BLaER1 treated with 17β-estradiol and CSF1 and Interleukin-3, amounts not matched to agents 10 nM and 100 nM (cell line): ENCODE data around the gene SLC39A1.
"Not testable (repeated sequence)": the region's sequence is repeated elsewhere in the genome, so short reads cannot be mapped to it uniquely, and the experiment has no call there.

ENCODE experiments used
- H3K27ac ChIP-seq, 11 experiments: shearing (Covaris generic); formaldehyde crosslinking; 2 replicates each; pipeline ENCODE4 v1.8.1; 2022
- H3K27me3 ChIP-seq, 11 experiments: shearing (Covaris generic); formaldehyde crosslinking; 2 replicates each; pipeline ENCODE4 v1.8.1; 2022
- H3K36me3 ChIP-seq, 11 experiments: shearing (Covaris generic); formaldehyde crosslinking; 2 replicates each; pipeline ENCODE4 v1.8.1; 2022
- H3K4me1 ChIP-seq, 10 experiments: shearing (Covaris generic); formaldehyde crosslinking; 2 replicates each; pipeline ENCODE4 v1.8.1; 2022
- H3K4me2 ChIP-seq, 11 experiments: shearing (Covaris generic); formaldehyde crosslinking; 2 replicates each; pipeline ENCODE4 v1.8.1; 2022
- H3K4me3 ChIP-seq, 10 experiments: shearing (Covaris generic); formaldehyde crosslinking; 2 replicates each; pipeline ENCODE4 v1.8.1; 2022
- H3K9ac ChIP-seq, 11 experiments: shearing (Covaris generic); formaldehyde crosslinking; 2 replicates each; pipeline ENCODE4 v1.8.1; 2022
- H3K9me3 ChIP-seq, 11 experiments: shearing (Covaris generic); formaldehyde crosslinking; replicated peaks in 1 of 11; 2 replicates each; pipeline ENCODE4 v1.8.1; 2022
- H4K20me1 ChIP-seq, 11 experiments: shearing (Covaris generic); formaldehyde crosslinking; 2 replicates each; pipeline ENCODE4 v1.8.1; 2022
- Cebpa-rat ChIP-seq, 11 experiments: shearing (Covaris generic); IDR thresholded peaks; 2 replicates each; pipeline ENCODE4 v1.8.1; 2022

SLC39A1 gene

DNA sequence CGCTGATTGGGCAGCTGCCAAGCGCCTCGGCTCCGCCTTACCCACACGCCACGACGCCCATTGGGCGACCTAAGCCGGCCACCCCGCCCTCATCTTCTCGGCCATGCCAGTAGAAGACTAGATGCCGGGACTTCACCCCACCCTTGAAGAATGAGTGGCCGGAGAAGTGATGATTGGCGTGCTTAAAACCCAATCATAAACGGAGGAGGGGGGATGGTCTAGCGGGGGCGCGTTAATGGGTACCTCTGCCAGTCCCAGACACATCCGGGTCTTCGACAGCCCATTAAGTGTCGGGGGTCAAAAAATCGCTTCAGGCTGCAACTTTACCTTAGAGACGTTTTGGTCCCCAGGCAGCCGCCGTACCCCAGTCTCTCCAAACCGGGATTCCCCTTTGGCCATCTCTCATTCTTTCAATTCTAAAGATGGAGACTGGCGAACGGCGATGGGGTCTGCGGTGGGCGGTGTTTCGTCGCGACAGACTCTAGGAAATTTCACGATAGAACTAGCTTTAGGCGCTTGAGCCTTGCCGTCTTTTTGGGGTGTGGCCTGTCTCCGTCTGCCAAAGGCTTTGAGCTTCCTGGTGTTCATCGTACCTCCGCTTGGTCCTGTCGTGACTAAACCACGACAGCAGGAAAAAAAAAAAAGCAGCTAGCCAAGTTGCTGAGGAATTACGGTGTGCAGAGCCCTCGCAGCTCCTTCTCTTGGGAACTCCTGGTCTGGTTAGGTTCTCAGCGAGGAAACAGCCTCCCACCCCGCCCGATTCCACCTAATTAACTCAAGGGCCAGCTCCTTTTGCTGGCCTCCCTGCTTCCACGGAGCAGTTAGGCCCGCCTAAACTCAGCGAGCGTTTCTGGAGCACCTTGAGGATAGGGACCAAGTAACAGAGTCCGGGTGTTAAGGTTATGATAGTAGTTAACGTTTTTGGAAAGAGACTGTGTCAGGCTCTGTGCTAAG, 40.1 kb downstream of the SLC39A1 start, which contains the start of gene GATAD2B:
GATAD2B (minus strand) TSS at position 1 of the 954 bp plus-strand sequence. CDS start 94,625 bp downstream, outside the sequence.
- no peak for TF ChIP-seq Cebpa-rat (IDR thresholded peaks at IDR 0.05)
- Histone ChIP-seq H3K4me2 (peak within 1 kb of the TSS; percentile 87 to 99 (median 94)), H3K4me3 (peak within 1 kb of the TSS; percentile 61 to 87 (median 82)), H3K27ac (peak within 1 kb of the TSS; percentile 64 to 96 (median 91)), H3K9ac (peak within 1 kb of the TSS; percentile 82 to 94 (median 92)), H4K20me1 (peaks cover 29 to 39% (median 38%) of the 10 kb centered on the region in 11 experiments), H3K9me3 (no peaks in the 10 kb centered on the region), H3K27me3 (no peaks in the 10 kb centered on the region), H3K4me1 (peaks cover 53 to 65% (median 57%) of the 10 kb centered on the region in 10 experiments), H3K36me3 (peaks cover 0 to 20% (median 12%) of the 10 kb centered on the region in 11 experiments; a peak in 11 of 22 replicates)

DNA sequence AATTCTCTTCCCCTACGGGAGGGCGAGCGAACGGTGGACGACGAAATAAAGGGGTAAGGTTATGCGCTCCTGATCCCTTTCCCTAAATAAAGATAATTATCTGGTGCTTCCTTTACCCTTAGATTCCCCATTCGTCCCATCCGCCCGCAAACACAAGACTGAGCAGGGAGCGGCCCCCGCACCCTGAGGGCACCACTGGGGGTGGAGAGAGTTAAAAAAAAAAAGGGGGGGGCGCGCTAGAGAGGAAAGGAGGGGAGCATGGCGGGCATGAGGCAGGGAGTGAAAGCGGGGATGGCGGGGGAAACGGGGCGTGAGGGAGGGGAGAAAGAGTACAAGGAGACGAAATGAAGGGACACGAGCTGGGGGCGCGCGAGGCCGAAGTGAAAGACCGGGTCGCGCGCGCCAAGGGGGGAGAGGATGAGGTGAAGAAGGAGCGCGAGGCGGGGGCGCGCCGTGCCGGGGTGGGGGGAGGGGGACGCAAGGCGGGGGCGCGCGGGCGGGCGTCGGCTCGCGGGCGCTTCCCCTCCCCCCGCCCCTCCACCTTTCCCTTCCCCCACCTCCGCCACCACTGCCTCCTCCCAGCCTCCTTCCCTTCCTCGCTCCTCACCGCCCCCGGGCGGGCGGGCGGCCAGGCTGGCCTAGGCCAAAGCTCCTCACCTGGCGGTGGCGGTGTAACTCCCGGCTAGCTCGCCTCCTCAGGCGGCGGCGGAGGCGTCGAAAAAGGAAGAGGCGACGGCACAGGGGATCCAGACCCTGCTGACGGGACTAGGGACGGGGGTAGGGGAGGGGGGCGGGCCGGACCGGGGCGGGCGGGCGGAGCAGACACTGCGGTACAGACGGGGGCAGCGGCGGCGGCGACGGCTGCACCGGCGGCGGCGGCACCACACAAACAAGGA, 41.0 kb downstream of the SLC39A1 start:
- peaks cover 38 to 48% (median 46%) of the 10 kb centered on the region in 11 experiments for H4K20me1 ChIP-seq
- no peaks in the 10 kb centered on the region for H3K27me3 ChIP-seq
- H3K9ac ChIP-seq: peak overlapping the region; percentile 81 to 94 (median 92)
- H3K4me3 ChIP-seq: peak overlapping the region; percentile 61 to 87 (median 82)
- peak overlapping the region; percentile 80 to 99 (median 94) for H3K4me2 ChIP-seq
- no peaks in the 10 kb centered on the region for H3K9me3 ChIP-seq
- H3K4me1 ChIP-seq: peaks cover 47 to 60% (median 49%) of the 10 kb centered on the region in 10 experiments
- TF ChIP-seq Cebpa-rat (IDR thresholded peaks at IDR 0.05): no peak
- H3K36me3 ChIP-seq: peaks cover 8 to 27% (median 21%) of the 10 kb centered on the region in 11 experiments; a peak in 20 of 22 replicates
- H3K27ac ChIP-seq: peak overlapping the region; percentile 12 to 94 (median 90); a peak in 21 of 22 replicates

DNA sequence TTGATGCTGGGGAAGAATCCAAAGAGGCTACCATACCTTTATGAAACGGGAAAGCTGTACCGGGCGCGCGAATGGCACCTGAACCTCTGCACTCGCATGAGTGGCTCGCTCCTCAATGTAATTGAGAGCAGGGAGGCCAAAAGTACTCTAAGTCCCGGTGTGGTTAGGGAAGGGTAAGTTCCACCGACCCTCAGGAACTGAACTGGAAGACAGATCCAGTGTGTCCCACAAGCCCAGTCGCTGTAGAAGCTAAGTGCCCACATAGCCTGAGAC, 41.6 kb downstream of the SLC39A1 start:
- Histone ChIP-seq H3K4me2 (peak overlapping the region; percentile 80 to 99 (median 94)), H3K4me3 (peak overlapping the region; percentile 61 to 87 (median 82)), H3K9ac (peak overlapping the region; percentile 81 to 94 (median 92)), H4K20me1 (peaks cover 44 to 54% (median 52%) of the 10 kb centered on the region in 11 experiments), H3K27ac (peak overlapping the region; percentile 12 to 94 (median 90); a peak in 21 of 22 replicates), H3K27me3 (no peaks in the 10 kb centered on the region), H3K4me1 (peaks cover 41 to 56% (median 44%) of the 10 kb centered on the region in 10 experiments), H3K9me3 (no peaks in the 10 kb centered on the region), H3K36me3 (peaks cover 8 to 30% (median 21%) of the 10 kb centered on the region in 11 experiments; a peak in 20 of 22 replicates)
- TF ChIP-seq Cebpa-rat (IDR thresholded peaks at IDR 0.05): no peak

DNA sequence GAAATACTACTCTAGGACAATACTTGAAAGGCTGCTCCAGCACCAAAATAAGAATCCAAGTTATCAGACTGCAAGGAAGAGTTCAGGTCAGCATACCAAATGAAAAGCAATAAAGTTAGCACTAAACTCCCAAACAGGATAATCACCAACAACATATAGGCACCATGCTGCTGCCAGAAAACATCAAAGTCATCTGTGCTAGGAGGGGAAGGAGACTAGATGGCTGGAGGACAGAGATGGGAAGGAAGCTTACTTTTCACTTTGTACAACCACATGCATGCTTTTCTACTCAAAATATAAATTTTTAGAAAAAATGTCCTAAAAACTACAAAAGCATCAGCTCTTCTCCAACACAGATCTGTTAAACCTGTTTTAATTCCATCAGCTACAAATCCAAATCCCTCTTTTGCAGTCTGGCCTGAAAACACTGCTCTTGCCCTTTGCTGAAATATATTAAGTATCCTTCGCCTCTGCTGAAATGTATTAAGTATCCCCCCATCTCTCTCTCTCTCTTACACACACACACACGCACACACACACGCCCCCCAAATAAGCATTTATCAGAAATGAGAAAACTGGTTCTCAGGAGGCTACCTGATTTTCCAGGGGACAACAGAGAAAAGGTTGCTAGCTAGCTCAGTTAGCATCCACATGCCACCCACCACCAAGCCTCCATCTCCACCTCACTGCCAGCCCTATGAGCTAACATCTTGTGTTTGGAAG, 42.1 kb downstream of the SLC39A1 start:
- Histone ChIP-seq H3K27me3 (no peaks in the 10 kb centered on the region), H3K4me1 (peaks cover 38 to 54% (median 41%) of the 10 kb centered on the region in 10 experiments), H4K20me1 (peaks cover 49 to 59% (median 56%) of the 10 kb centered on the region in 11 experiments), H3K9me3 (no peaks in the 10 kb centered on the region), H3K27ac (peak overlapping the region; percentile 12 to 94 (median 90); a peak in 21 of 22 replicates), H3K36me3 (peaks cover 10 to 35% (median 24%) of the 10 kb centered on the region in 11 experiments; a peak in 20 of 22 replicates), H3K9ac (peak overlapping the region; percentile 81 to 94 (median 92)), H3K4me2 (peak overlapping the region; percentile 80 to 99 (median 94)), H3K4me3 (peak overlapping the region; percentile 61 to 87 (median 82))
- no peak for TF ChIP-seq Cebpa-rat (IDR thresholded peaks at IDR 0.05)

DNA sequence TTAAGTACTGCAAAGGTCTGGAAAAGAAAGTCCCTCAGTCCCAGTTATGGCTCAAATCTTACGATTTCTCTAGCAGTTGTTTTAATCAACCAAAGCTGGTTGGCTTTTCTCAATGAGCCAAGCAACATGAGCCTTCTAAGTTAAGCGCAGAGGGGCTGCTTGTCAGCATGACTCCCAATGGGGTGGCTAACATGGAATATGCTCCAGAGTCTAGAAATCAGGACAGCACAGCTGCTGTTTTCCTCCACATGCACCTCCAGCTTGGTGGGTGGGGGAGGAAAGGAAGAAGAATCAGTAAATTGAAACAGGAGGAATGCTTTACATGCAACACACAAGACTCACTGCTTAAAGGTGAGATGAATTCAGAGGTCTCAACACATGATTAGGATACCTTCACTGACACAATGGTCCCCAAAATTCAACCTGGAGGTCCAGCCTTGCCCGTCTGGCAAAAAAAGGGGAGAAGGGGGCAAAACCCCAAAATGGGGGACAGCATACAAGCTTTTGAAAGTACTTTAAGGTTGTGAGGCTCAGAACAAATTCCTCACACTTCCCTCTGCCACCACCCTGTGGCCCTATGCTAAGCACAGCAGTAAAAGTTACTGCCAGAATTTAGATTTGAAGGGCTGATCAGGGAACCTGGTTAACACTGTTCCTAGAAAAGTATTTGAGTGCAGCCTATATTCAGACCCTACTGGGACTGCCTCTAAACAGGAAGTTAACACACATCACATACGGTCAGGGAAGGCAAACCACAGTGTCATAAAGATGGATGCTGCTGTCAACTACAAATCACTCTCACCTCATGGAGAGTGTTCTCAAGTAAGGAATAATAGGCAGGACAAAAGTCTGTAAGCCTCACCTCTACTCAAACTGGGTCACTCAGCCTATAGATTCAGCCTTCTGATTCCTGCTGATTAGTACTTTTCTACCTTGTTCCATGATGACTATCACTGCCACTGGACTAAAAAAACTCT, 43.2 kb downstream of the SLC39A1 start:
- TF ChIP-seq Cebpa-rat (IDR thresholded peaks at IDR 0.05): no peak
- peak overlapping the region; percentile 57 to 94 (median 92); a peak in 20 of 22 replicates for H3K9ac ChIP-seq
- H3K36me3 ChIP-seq: peaks cover 21 to 46% (median 35%) of the 10 kb centered on the region in 11 experiments
- peaks cover 60 to 69% (median 67%) of the 10 kb centered on the region in 11 experiments for H4K20me1 ChIP-seq
- no peaks in the 10 kb centered on the region for H3K27me3 ChIP-seq
- H3K27ac ChIP-seq: peak overlapping the region in 10 of 11 experiments; percentile 27 to 94 (median 90); a peak in 20 of 22 replicates
- no peaks in the 10 kb centered on the region for H3K9me3 ChIP-seq
- peak overlapping the region; percentile 61 to 87 (median 82); a peak in 19 of 20 replicates for H3K4me3 ChIP-seq
- H3K4me2 ChIP-seq: peak overlapping the region; percentile 80 to 99 (median 94)
- peaks cover 38 to 54% (median 40%) of the 10 kb centered on the region in 10 experiments for H3K4me1 ChIP-seq

DNA sequence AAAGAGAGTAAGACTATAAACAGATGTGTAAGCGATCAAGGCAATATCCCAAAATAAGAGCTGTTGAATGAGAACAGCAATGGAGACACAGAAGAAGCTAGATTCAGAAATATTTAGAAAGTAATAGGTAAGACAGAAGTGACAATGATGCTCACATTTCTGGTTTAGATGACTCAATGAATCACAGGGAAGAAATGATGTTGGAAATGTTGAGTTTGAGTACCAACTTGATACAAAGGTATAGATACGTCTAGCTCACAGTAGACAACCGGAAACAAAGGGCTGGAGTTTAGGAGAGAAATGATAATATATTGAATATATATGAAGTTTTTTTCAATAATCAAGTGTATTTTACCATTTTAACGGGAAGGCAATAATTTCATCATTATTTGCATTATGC, 47.0 kb downstream of the SLC39A1 start:
- peaks cover 31 to 84% (median 55%) of the 10 kb centered on the region in 11 experiments for H3K36me3 ChIP-seq
- peaks cover 93 to 100% (median 100%) of the 10 kb centered on the region in 11 experiments for H4K20me1 ChIP-seq
- no peak overlapping the region for H3K4me3 ChIP-seq
- no peak for TF ChIP-seq Cebpa-rat (IDR thresholded peaks at IDR 0.05)
- no peak overlapping the region for H3K27ac ChIP-seq
- H3K27me3 ChIP-seq: no peaks in the 10 kb centered on the region
- no peak overlapping the region for H3K9ac ChIP-seq
- peaks cover 0 to 3% (median 0%) of the 10 kb centered on the region in 11 experiments; a peak in 1 of 22 replicates for H3K9me3 ChIP-seq
- peaks cover 24 to 42% (median 31%) of the 10 kb centered on the region in 10 experiments for H3K4me1 ChIP-seq
- no peak overlapping the region for H3K4me2 ChIP-seq

DNA sequence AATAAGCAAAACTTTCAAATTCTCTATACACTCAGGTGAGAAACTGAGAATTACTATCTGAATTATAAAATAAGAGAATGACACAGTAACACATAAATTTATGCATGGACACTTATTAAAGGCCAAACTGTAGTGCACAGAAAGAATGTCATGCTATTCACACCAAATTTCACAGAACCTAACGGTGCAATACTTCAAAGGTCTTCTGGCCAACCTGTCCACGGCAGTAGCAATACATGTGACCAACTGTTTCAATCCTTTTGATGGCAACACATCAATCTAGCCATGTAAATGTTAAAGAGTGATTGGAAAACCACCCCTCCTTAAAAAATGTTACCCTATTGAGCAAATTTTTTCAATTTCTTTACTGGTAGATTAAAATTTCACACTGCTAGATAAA, 51.0 kb downstream of the SLC39A1 start:
- Histone ChIP-seq H4K20me1 (peaks cover 86 to 100% (median 100%) of the 10 kb centered on the region in 11 experiments; a peak in 21 of 22 replicates), H3K36me3 (peaks cover 39 to 95% (median 62%) of the 10 kb centered on the region in 11 experiments)

DNA sequence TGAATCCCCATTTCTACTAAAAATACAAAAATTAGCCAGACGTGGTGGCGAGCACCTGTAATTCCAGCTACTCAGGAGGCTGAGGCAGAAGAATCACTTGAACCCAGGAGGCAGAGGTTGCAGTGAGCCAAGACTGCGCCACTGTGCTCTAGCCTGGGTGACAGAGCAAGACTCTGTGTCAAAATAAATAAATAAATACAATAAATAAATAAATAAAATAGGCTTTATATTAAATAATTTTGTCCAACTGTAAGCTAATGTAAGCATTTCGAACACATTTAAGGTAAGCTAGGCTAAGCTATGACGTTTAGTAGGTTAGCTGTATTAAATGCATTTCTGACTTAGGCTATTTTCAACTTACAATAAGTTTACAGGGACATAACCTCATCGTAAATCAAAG, 52.8 kb downstream of the SLC39A1 start:
- Histone ChIP-seq H4K20me1 (peaks cover 83 to 100% (median 99%) of the 10 kb centered on the region in 11 experiments), H3K4me1 (peaks cover 0 to 14% (median 7%) of the 10 kb centered on the region in 10 experiments; a peak in 13 of 20 replicates), H3K36me3 (peaks cover 36 to 89% (median 62%) of the 10 kb centered on the region in 11 experiments)
- H3K9me3 ChIP-seq, H3K4me3 ChIP-seq, H3K27ac ChIP-seq, H3K9ac ChIP-seq, H3K4me2 ChIP-seq, H3K27me3 ChIP-seq: not testable (repeated sequence)

More for the DNA sequence above, 51.0 kb downstream of the SLC39A1 start:
- no peak overlapping the region for H3K9ac ChIP-seq
- no peak overlapping the region for H3K27ac ChIP-seq
- no peaks in the 10 kb centered on the region for H3K27me3 ChIP-seq
- peaks cover 0 to 14% (median 3%) of the 10 kb centered on the region in 10 experiments; a peak in 4 of 20 replicates for H3K4me1 ChIP-seq
- H3K9me3 ChIP-seq: peaks cover 0 to 9% (median 0%) of the 10 kb centered on the region in 11 experiments; a peak in 3 of 22 replicates
- no peak overlapping the region for H3K4me2 ChIP-seq
- no peak overlapping the region for H3K4me3 ChIP-seq
- TF ChIP-seq Cebpa-rat (IDR thresholded peaks at IDR 0.05): no peak
